GM21737 (cell line): ENCODE data around the gene DYSF.

Experiments used
- ATAC-seq: cut with Tn5 transposase; IDR thresholded peaks from one replicate; pipeline ENCODE4 v1.9.1; 2021; ENCODE audit warnings: mild to moderate bottlenecking, moderate library complexity; ENCODE audit not compliant: unreplicated experiment

Gene DYSF

GRCh38 chr2:71714601-71715240, 261.4 kb downstream of the DYSF start:
- no peak for ATAC-seq

GRCh38 chr2:71715241-71715750, 261.9 kb downstream of the DYSF start:
- ATAC-seq = no peak

- no peak for ATAC-seq
Measured at GRCh38 chr2:71715951-71716696, 262.8 kb downstream of the DYSF start.

- ATAC-seq = no peak
Measured at GRCh38 chr2:71716697-71717624, 263.6 kb downstream of the DYSF start.

GRCh38 chr2:71718686-71719085, 265.3 kb downstream of the DYSF start:
- no peak for ATAC-seq

- ATAC-seq = no peak
Measured at GRCh38 chr2:71719520-71720282, 266.3 kb downstream of the DYSF start.

- ATAC-seq = no peak
Measured at GRCh38 chr2:71720283-71720560, 266.9 kb downstream of the DYSF start.

GRCh38 chr2:71720596-71721361, 267.4 kb downstream of the DYSF start:
- ATAC-seq = no peak

- ATAC-seq = no peak
Measured at GRCh38 chr2:71721362-71721665, 268.0 kb downstream of the DYSF start.

GRCh38 chr2:71721669-71722068, 268.3 kb downstream of the DYSF start:
- ATAC-seq = no peak

- ATAC-seq = no peak
Measured at GRCh38 chr2:71722286-71722685, 268.9 kb downstream of the DYSF start.

GRCh38 chr2:71724793-71725192, 271.4 kb downstream of the DYSF start:
- ATAC-seq = no peak

GRCh38 chr2:71725836-71726235, 272.5 kb downstream of the DYSF start:
- no peak for ATAC-seq

GRCh38 chr2:71727562-71727961, 274.2 kb downstream of the DYSF start:
- ATAC-seq = no peak

- no peak for ATAC-seq
Measured at GRCh38 chr2:71728036-71728435, 274.7 kb downstream of the DYSF start.

- no peak for ATAC-seq
Measured at GRCh38 chr2:71730785-71731383, 277.5 kb downstream of the DYSF start.

GRCh38 chr2:71734620-71735019, 281.3 kb downstream of the DYSF start:
- no peak for ATAC-seq

- no peak for ATAC-seq
Measured at GRCh38 chr2:71735676-71736075, 282.3 kb downstream of the DYSF start.
